GM18517 (cell line): ENCODE data around the gene TACC3.
A peak's percentile ranks its signal among the peaks of the same experiment; 100 is the strongest.
"Not testable (repeated sequence)": the region's sequence is repeated elsewhere in the genome, so short reads cannot be mapped to it uniquely, and the experiment has no call there.

Experiments used
- ATAC-seq: cut with Tn5 transposase; IDR thresholded peaks from one replicate; pipeline ENCODE4 v1.9.1; 2021; ENCODE audit warnings: mild to moderate bottlenecking, moderate library complexity; ENCODE audit not compliant: unreplicated experiment

Gene TACC3

DNA sequence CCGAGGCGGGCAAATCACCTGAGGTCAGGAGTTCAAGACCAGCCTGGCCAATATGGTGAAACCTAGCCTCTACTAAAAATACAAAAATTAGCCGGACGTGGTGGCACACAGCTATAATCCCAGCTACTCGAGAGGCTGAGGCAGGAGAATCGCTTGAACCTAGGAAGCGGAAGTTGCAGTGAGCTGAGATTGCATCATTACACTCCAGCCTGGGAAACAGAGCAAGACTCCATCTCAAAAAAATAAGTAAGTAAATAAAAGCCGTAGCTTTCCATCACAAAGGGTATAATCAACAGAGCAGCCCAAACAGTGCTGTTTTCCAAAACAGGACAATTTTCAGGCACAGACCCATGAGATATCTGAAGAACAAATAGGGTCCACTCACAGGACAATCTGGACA is 19.6 kb upstream of the TACC3 start:
- not testable (repeated sequence) for ATAC-seq

DNA sequence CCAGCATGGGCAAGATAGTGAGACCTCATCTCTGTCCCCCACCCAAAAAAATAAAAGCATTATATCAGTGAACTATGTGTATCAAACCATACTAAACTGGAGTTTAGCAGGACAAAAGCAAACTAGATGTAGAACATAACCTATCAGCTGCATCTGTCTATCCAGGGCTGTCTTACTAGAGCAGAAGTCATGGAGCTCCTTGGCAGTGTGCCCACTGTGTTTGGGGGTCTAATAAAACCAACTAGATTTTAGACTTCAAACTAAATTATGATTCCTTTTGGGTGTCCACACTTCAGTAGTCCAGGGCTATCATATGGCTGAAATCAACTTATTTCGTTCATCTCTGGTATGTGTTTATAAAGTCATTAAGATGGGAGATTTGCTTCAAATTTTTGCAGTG is 17.5 kb upstream of the TACC3 start:
- ATAC-seq, result no peak

DNA sequence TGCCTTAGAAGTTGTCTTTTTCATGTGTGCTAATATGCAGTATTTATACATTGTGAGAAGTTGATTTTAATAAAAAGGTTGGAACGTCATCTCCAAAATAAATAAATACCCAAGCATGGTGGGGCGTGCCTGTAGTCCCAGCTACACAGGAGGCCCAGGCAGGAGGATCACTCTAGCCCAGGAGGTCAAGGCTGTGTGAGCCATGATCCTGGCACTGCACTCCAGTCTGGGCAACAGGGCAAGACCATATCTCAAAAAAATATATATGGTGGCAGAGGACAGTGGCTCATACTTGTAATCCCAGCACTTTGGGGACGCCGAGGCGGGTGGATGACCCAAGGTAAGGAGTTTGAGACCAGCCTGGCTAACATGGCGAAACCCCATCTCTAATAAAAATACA is 15.6 kb upstream of the TACC3 start:
- no peak for ATAC-seq

DNA sequence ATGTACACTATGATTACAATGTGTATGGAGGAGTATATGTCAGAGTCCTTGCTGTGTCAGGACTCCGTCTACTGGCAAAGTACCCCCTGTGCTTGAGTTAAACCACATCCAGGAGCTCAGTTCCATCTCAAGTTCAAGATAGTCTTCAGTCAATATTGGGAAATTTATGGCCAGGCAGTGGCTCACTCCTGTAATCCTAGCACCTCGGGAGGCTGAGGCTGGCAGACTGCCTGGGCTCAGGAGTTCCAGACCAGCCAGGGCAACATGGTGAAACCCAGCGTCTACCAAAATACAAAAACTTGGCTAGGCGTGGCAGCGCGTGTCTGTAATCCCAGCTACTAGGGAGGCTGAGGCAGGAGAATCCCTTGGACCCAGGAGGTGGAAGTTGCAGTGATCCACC is 15.0 kb upstream of the TACC3 start:
- ATAC-seq, result no peak

DNA sequence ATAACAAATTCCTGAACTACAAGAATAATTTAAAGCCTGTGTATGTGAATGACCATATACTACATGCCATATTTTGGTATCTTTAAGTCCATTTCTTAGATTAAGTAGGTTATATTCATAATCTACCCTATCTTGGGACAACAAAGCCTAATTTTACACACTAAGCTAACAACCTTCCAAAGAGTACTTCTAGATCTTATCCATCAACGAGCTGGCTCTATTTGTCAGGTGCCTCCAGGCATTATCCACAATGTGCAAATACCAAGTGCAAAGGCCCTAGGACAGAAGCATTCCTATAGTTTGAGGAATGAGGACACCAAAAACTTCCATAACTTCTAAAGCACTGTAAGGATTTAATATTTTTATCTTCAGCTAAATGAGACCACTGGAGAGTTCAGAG is 12.7 kb upstream of the TACC3 start:
- ATAC-seq, result no peak

DNA sequence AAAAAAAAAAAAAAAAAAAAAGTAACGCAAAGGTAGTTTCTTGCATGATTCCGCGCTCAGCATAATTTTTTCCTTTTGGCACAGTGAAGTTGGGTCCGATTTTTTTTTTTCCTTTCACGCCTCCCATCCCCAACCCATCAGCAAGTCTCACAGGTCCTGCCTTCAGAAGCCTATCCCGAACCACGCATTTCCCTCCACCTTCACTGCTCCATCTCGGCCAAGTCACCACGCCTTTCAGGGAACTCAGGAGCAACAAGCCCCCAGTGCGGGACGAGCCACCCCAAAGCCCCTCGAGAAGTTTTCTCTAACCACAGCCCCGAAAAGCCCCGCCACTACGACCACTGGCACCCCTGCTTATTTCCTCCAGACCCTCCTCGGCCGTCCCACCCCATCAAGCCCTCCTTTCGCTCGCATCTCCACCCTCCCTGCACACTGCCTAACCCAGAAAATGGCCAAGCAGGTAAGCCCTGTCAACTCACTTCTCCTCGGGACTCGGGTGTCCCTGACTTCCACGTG is 10.2 kb upstream of the TACC3 start:
- ATAC-seq, result no peak

DNA sequence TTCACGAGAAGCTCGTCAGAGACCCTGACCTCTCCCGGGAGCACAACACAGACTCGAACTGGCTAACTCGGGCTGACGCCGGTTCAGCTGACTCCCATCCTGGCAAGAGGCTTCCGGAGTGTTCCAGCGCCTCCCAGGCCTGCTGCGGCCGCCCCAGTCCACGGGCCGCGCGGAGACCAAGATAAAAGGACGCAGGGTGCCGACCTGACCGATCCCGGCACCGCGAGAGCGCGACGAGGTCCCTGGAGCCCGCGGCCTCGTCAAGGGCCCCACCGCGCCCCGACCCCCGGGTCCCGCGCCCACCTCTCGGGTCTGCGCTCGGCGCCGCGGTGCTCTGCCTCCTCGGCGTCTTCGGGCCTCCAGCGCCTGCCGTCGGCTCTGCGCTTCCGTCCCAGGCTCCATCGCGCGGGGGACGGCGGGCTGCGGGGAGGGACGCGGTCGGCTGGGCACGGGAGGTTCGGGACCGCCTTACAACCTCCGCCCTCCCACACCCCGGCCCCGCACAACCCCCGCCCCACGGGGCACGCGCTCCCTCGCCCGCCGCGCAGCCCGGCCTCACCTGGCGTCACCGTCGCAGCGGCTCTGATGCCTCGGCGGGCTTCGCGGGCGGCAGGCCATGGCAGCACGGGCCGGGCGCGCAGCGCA is 9.6 kb upstream of the TACC3 start:
- ATAC-seq, result peak; percentile 12

DNA sequence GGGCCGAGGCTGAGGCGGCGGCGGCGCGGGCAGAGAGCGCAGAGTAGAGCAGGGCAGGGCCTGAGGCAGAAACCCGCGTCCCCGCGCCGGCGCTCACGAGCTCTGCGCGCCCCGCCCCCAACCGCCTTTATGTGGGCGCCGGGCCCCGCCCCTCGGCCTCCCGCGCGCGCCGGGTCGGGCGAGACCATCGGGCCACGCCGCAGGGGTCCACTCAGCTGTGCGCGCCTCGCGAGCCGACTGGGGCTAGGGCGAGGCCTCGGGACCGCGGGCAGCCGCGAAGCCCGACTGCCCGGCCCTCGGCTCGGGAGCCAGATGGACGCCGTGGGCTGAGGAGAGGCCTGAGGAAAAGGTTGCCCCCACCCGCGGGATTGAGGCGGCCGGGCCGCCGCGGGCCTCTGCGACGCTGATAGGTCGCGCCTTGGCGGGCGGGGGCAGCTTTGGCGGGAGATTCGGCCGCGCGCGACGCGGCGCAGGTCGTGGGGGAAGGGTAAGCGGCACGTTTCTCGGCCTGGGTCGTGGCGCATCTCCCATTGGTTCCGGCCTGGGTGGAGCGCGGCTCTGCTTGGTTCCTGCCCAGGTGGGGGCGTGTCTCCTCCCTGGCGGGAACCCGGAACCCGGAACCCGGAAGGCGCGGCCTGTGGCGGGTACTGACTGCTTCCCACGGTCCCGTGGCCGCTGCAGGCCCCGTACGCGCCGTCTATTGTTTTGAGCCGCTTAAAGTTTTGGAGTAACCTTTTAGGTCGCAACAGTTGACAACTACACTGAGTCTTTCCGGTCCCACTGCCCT is 8.9 kb upstream of the TACC3 start, which contains the start of gene SLBP:
TSS of gene SLBP (minus strand) at position 104 of the 787 bp plus-strand sequence. CDS start 131 bp downstream, outside the sequence.
- ATAC-seq, result peak; percentile 68

DNA sequence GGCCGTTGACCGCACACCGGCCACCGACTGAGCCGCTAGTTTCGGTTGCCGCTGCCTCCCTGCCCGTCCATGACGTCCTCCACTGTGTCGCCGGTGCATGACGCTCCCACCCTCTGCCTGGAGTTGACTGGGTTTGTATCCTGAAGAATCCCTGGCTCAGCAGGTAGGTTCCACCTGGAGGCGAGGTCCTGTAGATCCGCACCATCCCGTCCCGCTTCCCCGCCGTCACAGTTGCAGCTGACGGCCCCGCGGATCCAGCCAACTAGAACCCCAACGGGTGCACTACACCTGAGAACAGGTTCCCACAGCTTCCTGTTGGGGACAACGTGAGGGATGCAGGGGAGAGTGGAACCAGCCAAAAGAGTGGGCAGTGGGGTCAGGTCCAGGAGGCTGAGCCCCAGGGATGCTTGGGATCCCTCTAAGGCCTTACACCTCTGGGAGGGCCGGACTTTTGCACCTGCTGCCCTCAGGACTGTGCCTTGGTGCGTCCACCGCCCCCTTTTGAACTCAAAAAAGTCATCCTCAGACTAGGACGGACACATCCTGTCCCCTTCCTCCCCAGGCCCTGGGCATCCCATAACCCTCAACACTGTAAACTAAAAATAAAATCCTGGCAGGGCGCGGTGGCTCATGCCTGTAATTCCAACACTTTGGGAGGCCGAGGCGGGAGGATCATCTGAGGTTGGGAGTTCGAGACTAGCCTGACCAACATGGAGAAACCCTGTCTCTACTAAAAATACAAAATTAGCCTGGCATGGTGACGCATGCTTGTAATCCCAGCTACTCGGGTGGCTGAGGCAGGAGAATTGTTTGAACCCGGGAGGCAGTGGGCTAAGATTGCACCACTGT is 8.1 kb upstream of the TACC3 start:
- ATAC-seq, result no peak

DNA sequence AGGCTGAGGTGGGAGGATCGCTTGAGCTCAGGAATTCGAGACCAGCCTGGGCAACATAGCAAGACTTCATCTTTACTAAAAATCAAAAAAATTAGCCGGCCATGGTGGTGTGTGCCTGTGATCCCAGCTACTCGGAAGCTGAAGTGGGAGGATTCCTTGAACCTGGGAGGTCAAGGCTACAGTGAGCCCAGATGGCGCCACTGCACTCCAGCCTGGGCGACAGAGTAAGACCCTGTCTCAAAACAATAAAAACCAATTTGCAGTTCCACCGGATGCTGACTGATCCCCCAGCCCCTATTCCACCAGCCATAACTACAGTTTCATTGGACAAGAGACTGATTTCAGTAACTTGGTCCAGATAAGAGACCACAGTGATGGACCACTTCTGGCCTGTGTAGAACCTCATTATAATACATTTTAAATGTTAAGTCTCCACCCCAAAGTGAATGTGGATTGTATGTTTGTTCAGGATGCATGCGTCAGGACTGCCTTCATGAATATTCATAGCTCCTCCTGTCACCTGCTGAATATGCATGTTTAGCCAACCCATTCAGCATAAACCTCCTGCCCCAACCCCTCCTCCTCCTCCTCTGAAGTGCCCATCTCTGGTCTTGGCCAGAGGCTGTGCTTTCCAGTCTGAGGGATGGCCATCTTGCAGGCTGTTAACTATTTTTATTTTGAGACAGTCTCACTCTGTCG is 6.9 kb upstream of the TACC3 start:
- ATAC-seq, result no peak

DNA sequence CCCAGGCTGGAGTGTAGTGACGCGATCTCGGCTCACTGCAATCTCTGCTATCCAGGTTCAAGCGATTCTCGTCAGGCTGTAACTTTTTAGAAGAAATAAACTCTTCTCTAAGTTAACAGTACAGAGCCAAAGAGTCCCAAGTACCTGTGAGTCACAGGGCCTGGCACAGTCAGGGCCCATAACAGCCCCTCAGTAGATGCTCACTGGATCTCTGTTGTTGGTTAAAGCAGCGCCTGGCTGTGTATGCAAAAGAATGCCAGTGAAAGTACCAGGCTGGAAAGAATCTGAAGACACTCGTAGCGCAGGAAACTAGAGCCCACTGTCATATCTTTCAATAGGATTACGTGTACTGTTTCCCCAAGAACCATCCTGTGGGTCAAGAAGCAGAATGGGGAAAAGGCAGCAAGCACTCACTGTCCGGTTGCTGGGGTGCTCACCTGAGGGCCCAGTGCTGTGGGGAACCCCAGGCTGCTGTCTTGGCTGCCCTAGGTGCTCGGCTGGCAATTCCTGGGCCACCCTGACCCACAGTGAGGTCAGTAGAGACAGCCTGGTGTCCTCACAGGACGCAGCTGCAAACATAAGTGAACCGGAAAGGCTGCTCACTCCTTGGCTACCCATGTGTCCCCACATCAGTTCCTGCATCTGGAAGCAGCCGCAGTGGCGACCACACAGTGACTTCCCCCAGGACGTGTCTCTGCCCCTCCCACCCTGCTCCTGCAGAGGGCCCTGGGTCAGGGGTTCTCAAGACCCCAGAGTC is 6.1 kb upstream of the TACC3 start:
- ATAC-seq, result no peak

DNA sequence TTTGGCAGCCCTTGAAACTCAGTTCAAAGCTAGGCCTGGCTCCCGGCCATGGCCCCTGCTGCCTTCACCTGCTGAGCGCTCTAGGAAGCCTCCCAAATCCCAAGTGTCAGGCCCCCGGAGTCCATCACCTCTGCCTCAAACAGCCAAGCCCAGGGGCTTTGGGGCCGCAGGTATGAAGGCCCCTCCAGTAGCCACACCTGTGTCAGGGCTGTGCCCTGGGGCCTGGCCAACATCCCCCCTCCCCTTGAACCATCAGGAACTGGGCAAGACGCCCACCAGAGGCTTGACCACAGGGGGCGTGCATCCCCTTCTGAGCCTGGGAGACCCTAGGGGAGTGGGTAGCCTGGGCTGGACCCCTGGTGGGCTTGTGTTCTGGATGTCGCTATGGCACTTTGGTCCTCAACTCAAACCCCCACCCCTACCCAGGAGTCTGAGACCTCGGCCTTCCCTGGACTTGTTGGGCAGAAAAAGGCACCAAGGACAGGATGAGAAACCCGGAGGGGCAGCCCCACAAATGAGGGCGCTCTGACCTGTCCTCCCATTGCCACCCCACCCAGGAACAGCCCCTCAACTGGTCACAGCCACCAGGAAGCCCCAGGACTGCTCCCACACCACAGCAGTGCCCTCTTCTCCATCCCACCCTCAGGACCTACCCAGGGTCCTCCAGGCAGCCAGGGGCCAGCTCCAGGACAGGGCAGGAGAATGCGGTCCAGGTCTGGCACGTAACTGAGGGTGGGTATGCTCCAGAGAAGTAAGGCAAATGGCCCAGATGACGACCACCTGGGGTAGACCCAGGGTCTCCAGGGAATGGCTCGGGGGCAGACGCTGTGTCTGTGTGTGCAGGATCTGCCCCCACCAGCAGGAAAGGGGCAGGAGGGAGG is 5.0 kb upstream of the TACC3 start:
- ATAC-seq, result no peak

DNA sequence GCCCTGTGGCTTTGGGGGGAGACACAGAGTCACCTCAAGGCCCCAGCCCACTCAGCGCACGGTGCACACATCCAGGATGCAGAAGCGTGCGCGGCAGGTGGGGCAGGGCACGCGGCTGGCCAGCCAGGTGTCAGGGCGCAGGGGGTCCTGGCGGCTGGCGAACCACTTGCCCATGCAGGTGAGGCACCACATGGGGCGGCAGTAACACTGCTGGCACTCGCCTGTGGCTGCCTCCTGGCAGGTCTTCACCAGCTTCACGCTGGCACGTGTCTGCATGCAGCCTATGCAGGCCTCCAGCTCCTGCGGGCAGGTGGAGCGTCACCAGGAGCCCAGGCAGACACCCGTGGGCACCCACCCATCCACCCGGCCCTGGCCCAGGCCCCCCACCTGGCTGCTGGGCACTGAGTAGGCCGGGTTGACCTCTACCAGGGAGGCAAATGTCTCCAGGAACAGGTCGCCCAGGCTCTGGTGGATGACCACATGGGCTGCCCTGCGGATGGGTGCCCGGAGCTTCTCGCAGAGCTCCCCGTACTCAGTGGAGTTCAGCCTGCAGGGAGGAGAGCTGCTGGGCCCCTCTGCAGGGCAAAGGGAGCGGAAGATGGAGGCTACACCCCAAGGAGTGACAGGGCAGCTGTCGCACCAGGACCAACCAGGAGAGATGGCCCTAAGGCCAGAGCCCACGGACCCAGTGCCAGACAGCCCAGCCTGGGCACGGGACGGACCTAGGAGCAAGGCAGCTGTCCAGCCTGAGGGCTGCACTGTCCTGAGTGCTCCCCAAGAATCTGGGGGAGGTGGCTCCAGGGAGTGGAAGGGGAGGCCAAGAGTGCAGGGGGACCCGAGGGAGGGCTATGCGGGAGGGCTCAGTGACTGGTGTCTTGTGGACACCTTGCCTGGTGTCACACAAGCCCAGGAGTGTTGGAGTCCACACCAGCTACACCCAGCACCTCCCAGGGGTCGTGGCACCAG is 3.9 kb upstream of the TACC3 start:
- ATAC-seq, result no peak

DNA sequence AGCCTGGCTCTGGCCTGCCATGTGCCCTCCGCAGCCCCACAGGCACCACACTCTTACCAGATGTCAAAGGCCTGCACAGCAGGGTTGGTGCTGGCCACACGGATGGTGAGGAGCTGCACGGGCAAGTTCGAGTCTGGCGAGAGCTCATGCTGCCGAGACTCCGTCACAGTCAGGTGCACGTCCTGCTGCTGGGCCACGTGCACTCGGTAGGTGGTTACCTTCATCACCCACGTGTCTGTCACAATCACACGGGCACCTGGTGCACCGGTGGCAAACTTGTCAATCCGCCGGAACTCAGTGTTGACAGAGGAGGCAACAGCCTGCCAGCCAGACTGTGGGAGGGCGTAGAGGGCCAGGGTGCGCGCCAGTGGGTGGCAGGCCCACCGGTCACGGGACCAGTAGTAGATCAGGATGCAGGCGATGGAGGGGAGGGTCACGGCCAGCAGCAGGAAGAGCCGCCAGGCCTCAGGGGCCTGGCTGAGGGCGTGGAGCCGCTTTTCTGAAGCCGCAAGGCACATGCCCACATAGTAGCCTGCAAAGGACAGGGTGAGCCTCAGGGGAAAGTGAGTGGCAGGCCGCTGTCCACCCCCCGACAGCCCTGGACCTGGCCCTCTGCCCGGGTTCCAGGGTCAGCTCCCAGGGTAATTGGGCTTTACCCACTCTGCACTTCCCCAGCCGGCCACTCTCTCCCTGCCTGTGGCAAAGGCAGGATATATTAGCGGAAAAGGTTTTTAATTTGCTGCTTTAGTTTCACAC is 3.0 kb upstream of the TACC3 start:
- ATAC-seq, result no peak

DNA sequence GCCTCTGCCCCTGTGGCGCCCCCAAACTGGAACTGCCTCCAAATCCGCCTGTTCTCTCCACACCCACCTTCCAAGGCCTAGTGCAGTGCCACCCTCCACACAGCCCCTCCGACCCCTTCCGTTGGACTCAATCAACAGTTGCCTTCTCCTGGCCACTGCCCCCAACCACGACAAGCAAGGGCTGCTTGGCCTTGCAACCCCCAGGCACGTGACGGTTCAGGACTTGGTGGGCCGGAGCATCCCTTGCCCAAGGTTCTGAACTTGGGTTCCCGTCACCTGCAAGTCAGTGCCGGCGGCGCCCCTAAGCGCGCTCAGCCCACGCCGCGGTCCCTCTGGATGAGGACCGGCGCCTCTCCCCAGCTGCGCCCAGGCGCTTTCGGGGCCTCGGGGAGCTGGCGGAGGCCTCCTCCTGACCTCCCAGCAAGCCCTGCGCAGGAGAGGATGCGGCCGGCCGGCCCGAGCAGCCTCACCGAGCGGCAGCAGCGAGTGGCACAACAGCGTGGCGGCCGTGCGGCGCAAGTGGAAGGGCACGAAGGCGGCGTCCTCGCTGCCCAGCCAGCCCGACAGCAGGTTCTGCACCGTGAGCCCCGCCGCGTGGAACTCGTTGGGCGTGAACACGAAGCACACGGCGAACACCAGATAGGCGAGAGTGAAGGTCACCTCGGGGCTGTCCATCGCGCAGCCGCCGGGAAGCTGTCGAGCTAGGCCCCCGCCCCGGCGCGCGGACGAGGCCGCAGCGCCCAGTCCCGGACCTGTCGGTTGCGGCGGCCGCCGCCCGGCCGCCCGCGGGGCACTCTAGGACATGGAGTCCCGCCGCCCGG is 948 bp upstream of the TACC3 start:
- peak; percentile 12 for ATAC-seq
